HG02623 (cell line): ENCODE measurements around the gene CPOX.

Experiments
- ATAC-seq: cut with Tn5 transposase; IDR thresholded peaks from one replicate; pipeline ENCODE4 v1.9.1; 2021; ENCODE audit warnings: moderate library complexity; ENCODE audit not compliant: unreplicated experiment

The CPOX gene

GRCh38 chr3:98541695-98542094 lies 51.7 kb downstream of the CPOX start:
- ATAC-seq, result no peak

GRCh38 chr3:98540346-98540745 lies 53.1 kb downstream of the CPOX start:
- ATAC-seq, result peak; percentile 46

GRCh38 chr3:98536456-98537017 lies 56.9 kb downstream of the CPOX start:
- peak; percentile 67 for ATAC-seq

- no peak for ATAC-seq
Measured at GRCh38 chr3:98534734-98535133, 58.7 kb downstream of the CPOX start.

GRCh38 chr3:98534168-98534567 lies 59.2 kb downstream of the CPOX start:
- ATAC-seq, result no peak

- ATAC-seq, result no peak
Measured at GRCh38 chr3:98532709-98533571, 60.5 kb downstream of the CPOX start.

GRCh38 chr3:98532275-98532637 lies 61.2 kb downstream of the CPOX start:
- ATAC-seq, result no peak

- peak; percentile 32 for ATAC-seq
Measured at GRCh38 chr3:98531622-98532274, 61.7 kb downstream of the CPOX start, which contains the start of gene GPR15. Gene GPR15 (plus strand): TSS chr3:98531978. CDS start chr3:98532034, 56 bp downstream.

- no peak for ATAC-seq
Measured at GRCh38 chr3:98530676-98531075, 62.7 kb downstream of the CPOX start.

GRCh38 chr3:98529856-98530459 lies 63.5 kb downstream of the CPOX start:
- ATAC-seq, result no peak
